ENCODE measurements around the gene RAI14.
"Not testable (repeated sequence)": the region's sequence is repeated elsewhere in the genome, so short reads cannot be mapped to it uniquely, and the experiment has no call there.

Gene RAI14

DNA sequence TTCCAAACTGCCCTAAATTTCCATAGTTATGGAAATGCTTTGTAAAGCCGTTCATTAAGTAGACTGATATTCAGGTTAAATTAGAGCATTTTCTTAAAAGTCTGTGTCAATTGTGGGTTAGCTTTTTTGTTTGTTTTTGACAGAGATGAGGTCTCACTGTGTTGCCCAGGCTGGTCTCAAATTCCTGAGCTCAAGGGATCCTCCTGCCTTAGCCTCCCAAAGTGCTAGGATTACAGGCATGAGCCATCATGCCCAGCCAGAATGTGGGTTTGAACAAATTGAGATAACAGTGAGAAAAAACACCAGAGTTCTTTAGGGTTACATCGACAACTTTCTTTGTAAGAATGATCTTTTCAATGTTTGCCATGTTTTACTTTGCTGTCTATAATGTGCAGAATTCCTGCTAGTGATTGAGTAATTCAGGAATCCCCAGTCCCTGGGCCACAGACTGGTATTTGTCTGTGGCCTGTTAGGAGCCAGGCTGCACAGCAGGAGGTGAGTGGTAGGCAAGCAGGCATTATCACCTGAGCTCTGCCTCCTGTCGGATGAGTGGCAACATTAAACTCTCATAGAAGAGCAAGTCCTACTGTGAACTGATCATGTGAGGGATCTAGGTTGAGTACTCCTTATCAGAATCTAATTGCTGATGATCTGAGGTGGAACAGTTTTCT is 80.5 kb downstream of the RAI14 start:
- FAIRE-seq, result no peak

DNA sequence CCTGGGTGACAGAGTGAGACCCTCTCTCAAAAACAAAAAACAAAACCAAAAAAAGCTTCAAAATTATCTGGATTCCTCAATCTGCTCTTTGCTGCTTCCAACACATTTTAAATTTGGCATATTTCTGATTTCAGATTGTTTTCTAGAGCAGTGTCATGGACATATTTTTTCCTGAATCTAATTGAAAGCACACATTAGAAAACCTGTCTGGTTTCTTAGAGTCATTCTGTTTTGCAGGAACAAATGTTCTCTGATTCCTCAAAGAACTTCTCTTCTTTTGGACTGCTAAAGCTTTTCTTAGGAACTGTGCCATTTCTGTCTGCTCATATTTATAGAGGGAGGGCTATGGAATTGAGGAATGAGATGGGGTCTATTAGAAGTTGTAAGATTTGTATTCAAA is 81.6 kb downstream of the RAI14 start:
- no peak for FAIRE-seq

DNA sequence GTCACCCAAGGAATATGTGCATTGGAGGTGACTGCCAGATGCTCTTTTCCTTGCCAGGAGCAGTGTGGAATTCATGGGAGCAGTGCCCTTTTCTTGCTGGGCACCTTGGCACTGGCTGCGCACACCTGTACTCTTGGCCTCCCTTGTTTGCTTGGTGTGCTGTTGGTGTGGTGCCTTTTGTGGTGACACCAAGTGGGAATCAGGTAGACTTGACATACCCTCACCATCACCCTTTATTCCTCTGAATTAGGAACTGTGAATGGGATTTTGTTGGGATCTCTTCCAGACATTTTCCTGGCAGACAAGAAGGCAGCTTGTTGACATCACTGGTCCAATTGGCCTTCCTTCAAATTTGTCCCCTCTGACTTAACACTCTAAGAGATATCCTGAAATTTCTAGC is 82.3 kb downstream of the RAI14 start:
- FAIRE-seq, result no peak

DNA sequence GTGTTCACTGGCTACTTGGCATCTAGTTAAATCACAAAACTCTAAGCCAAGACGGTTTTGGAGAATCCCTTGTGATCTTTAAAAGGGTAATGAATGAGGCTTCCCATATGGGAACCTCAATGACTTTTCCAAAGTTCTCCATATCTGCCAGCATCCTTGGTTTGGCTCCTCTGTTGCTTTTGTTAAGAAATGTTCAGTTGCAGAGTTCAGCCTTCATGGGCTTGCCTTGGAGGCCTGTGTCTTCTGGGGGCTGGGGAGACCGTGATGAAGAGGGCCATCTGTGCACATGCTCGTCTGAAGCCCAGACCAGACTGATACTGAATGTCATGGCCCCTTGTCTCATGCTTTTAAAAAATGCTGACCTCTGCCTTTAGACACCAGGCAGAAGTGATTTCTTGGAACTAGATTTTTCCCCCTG is 84.3 kb downstream of the RAI14 start:
- no peak for FAIRE-seq

DNA sequence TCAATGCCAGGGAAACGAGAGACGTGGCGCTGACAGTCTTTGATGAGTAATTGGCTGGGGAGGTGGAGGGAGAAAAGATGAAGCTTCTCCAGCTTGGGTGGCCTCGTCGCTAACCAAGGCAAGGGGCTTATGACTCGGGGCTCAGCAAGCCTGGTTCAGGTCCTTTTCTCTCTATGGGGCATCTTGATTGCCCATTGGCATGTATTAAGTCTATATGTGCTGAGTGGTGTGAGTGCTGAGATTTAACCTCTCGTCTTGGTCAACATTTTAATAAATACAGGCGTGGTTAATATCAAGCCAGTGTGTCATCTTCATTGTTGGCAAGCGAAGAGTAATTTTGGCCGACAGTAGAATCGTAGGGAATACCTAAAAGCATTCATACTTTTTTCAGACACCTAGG is 85.9 kb downstream of the RAI14 start:
- FAIRE-seq, result no peak

DNA sequence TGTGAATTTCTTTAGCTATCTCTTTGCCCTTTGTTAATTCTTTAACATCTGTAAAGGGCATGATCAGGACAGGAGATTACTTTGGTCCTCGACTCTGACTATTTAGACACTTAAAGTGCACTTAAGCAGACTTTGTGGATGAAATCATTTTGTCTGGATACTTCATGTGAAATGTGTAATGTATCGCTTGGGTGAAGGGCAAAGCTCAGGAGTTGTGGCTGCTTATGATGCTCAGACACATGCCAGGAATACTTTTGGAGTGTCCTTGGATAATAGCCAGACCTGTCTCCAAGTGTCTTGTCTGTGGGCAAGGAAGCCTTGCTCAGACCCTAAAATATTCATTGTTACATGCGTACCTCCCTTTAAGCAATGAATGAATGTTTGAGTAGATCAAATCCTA is 87.8 kb downstream of the RAI14 start:
- no peak for FAIRE-seq

DNA sequence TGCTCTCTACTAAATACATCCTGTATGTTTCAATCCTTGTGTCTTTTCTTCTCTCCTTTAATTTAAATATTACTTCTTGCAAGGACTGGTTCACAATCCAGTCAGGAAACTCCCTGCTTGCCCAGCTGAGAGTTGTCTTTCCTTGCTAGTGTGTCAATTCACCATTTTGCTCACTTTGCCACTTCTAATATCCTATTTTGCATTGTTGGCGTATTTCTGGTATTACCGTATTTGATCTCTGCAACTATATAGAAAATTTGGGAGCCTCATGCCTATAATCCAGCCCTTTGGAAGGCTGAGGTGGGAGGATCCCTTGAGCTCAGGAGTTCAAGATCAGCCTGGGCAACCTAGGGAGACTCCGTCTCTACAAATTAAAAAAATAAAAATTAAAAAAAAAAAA is 92.3 kb downstream of the RAI14 start:
- no peak for FAIRE-seq

DNA sequence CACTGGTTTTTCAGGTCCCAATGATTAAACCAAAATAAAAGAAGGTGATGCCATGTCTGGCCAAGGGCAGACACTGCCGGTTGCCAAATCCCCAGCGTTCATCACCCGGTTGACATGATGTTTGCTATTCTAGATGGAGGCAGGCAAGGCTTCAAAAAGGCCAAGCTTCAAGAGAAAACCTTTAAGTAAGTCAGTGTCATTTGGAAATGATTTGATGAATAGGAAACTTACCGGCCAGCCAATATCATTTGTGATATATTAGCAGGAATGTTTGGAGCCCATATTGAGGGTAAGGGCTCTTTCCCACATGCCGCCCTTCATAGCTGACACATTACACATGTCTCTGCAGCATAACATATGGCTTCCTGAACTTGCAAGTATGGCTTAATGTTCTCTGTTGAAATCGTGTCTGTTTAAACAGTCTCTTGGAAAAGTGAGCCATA is 93.3 kb downstream of the RAI14 start:
- no peak for FAIRE-seq

DNA sequence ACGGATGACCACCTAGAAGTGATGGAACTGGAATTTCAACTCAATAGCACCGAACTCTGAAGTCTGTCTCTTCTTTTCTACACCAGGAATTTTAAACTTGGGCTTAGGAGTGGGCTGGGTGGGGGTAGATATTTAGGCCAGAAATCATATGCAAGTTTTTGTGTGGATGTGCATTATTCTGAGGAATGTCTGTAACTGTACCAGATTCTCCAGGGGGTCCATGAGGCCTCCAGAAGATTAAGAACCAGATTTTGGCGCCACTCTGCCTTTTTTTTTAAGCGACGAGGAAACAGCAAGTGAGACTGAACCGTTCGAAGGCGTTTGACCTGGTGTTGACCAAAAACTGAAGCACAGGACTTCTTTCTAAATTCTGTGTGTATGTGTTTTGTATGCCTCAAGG is 94.1 kb downstream of the RAI14 start:
- no peak for FAIRE-seq

DNA sequence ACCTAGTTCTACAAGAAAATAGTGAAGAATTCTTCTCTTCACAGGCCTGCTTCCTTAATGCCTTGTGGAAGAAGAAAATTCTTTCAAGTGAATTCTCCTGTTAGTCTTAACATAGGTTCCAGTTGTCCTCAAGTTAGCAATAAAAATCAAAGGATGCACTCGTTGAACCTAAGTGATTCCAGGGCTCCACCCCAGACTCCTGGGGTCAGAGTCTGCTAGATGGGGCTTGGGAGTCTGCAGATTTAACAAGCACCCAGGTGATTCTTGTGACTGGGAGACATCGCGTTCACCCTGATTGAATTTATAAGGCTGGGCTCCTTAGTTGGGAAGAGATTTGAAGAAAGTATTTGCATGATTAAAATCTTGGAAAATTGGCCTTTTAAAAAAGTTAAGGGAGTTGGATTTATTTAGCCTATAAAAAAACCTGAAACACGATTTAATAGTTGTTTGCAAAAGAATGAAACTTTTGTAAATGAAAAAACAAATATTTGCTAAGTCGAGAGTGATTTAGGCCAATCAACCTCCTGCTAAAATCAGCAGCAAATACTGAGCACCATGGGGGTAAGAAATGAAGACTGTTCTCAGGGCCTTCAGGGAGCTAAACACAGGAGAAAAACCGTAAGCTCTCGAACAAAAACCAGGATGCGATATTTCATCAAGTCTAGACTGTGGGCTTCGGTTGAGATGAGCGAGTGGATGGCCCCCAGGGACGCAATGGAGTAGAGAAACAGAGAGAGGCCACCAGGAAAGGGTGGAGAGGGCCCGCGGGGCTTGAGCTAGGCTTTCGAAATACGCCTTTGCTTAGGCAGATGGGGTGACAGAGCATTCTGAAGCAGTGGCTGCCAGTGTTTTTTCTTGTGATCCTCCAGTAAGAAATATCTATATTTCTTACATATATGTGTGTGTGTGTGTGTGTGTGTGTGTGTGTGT is 95.9 kb downstream of the RAI14 start:
- no peak for FAIRE-seq

DNA sequence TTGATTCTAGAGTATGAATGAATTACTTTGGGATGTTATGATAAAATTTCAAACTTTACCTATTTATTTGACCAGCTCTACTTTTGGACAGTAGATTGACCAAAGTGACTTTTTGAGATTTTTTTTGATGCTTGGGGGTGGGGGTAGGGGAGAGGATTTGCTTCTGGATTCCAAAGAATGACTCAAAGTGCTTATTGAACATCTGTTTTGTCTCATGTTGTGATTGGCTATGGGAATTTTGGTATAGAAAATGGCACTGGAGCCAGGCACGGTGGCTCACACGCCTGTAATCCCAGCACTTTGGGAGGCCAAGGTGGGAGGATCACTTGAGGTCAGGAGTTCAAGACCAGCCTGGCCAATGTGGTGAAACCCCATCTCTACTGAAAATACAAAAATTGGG is 97.1 kb downstream of the RAI14 start:
- FAIRE-seq, result not testable (repeated sequence)

DNA sequence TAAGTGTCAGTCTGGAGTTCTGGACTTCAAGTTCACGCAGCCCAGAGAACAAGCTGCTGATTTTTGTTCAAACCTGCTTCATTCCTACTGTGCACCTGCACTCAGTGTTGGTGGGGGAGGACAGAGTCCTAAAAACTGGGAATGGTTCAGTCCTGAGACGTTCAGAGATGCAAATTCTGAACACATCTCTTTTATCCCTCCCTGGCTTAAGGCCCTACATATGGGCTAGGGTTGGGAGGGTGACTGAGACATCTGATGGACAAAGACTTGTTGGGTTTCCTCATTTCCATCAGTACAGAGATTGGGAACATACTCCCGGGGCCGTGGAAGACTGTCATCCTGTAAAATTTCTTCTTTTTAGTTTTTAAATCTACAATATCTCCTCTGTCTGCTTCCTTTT is 99.8 kb downstream of the RAI14 start:
- no peak for FAIRE-seq

DNA sequence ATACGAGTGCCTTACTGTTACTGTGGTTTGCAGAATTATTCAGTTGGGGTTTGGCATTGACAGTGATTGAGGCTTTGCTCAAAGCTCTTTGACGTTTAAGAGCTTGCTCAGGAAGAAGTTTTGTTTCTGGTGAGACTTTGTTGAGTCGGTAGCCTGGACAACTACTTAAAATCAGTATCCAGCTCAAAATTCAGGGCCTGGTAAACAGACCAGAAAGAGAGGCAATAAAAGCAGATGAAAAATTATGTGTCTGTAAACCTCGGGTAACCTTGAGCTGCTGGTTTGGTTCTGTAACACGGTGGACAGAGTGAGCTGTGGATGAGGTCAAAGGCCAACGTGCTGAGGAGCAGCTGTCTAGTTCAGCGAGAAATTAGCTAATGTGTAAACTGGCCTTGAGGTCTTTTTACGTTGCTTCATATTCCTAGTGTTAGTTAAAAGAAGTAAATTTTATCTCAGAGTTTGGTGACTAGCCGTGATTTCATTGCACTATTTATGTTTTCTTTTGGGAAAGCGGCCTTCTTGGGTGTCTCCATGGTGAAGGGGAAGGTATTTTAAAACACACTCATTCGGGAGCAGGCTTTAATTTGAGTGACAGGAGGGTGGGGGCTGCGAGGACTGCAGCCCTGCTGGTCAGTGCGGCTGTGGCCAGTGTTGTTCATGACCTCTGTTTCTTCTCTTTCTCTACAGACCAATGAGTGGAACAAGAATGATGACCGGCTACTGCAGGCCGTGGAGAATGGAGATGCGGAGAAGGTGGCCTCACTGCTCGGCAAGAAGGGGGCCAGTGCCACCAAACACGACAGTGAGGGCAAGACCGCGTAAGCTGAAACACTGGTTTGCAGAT is 100.9 kb downstream of the RAI14 start:
- FAIRE-seq, result no peak

DNA sequence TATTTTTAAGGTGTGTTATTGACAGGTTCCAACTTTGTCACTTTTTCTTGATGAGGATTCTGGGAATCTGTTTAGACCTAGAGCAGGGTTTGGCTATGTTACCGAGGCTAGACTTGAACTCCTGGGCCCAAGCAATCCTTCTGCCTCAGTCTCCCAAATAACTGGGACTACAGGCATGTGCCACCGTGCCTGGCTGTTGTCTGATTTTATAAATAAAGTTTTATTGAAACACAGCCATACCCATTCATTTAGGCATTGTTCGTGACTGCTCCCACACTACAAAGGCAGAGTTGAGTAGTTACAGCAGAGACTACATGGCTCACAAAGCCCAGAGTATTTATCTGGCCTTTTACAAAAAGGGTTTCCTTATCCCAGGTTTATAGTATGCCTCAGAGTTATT is 102.4 kb downstream of the RAI14 start:
- no peak for FAIRE-seq

DNA sequence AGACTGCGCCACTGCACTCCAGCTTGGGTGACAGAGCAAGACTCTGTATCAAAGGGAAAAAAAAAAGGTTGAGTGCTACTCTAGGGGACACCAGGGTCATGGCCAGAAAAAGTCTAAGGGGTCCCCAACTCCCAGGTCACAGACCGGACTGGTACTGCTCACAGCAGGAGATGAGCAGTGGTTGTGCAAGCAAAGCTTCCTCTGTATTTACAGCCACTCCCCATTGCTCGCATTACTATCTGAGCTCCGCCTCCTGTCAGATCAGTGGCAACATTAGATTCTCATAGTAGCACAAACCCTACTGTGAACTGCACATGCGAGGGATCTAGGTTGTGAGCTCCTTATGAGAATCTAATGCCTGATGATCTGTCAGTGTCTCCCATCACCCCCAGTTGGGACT is 103.1 kb downstream of the RAI14 start:
- not testable (repeated sequence) for FAIRE-seq

DNA sequence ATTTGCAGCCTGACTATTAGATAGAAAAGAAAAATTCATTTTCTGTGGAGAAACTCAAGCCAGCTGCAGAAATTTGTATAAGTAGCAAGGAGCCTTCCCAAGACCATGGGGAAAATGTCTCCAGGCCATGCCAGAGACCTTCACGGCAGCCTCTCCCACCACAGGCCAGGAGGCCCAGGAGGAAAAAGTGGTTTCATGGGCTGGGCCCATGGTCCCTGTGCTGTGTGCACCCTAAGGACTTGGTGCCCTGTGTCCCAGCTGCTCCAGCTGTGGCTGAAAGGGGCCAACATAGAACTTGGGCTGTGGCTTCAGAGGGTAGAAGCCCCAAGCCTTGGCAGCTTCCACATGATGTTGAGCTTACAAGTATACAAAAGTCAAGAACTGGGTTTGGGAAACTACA is 109.5 kb downstream of the RAI14 start:
- no peak for FAIRE-seq

DNA sequence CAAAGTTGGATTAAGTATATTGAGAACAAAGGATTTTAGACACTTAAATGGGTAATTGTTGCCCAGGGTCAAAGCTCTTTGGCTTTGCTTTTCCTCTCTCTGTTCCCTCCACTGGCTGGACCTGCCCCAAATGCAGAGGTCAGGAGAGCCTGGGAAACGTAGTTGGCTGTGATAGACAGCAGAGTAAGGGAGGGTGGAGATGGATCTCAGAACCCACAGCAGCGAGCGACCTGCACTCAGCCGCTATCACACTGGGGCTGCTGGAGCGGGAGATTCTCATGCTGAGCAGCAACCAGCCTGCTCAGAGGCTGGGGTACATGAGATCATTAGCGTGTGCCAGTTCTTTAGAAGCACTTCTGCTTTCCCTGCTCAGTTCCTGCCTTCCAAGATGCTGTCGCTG is 111.1 kb downstream of the RAI14 start:
- no peak for FAIRE-seq

DNA sequence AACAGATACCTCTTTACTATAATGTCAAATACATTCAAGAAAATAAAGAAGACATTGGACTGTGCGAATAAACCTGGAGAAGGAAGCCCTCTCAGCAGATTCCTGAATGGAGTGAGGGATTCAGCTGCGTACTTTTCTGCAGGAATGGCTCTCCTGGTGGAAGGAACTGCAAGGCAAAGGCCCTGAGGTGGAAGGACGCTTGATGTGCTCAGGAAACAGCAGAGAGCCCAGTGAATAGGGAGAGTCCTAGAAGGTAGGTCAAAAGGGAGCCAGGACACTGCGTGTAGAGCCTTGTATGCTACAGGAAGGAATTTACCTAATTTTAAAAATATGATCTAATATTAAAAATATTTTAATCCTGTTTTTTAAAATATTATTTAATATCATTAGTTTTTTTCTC is 114.4 kb downstream of the RAI14 start:
- FAIRE-seq, result no peak

DNA sequence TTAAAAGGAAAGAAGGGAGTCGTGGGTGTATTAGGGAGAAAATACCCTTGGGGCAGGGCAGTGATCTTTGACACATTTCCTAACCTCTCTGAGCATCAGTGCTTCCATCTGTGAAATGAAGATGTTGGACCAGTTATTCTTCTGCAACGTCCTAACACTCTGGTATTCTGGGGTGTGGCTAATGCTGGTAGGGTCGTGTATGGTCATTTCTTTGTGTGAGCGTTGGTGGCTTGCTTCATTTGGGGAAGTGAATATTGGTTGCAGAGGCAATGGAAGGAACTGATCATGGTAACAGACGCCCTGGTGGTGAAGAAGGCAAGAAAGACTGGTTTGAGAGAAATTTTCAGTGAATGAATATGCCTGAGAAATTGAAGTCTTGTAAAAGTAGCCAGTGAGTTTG is 114.9 kb downstream of the RAI14 start:
- no peak for FAIRE-seq

DNA sequence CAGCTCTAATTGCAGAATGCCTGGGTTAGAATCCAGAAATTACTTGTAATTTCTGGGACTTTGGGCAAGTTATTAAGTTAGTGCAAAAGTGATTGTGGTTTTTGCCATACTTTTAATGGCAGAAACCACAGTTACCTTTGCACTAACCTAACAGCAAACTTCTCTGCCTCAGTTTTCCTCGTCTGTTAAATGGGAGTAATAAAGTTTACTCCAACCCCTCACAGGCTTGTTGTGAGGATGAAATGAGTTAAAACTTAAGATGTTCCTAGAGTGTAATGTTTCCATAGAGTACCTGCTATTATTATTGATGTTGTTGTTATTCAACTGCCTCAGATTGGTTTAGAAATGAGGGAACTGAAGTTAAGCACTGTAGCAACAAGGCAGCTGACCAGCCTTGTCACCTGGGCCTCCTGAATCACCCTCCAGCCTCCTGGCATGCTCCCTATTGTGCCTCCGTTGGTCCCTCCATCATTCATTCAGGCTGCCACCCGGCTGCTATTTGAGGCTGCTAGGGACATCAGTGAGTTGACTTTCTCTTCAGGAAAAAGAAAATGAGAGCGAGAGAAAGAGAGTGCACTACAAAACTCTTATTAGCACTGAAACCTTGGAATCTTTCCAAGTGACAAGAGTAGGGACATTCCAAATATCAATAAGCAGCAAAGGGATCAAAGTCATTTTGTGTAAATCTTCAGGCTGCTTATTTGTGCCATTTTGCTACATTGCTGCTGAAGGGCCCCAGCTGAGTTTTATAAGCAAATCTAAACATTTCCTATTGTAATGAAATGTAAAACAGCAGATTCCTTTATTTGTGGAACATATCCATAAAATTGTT is 116.4 kb downstream of the RAI14 start:
- FAIRE-seq, result no peak

DNA sequence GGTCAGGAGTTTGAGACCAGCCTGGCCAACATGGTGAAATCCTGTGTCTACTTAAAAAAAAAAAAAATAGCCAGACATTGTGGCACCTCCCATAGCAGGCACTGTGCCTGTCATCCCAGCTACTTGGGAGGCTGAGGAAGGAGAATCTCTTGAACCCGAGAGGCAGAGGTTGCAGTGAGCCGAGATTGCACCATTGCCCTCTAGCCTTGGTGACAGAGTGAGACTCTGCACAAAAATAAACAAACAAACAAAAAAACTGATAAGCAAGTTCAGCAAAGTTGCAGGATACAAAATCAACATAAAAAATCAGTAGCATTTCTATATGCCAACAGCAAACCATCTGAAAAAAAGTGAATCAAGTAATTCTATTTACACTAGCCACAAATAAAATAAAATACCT is 118.0 kb downstream of the RAI14 start:
- no peak for FAIRE-seq

DNA sequence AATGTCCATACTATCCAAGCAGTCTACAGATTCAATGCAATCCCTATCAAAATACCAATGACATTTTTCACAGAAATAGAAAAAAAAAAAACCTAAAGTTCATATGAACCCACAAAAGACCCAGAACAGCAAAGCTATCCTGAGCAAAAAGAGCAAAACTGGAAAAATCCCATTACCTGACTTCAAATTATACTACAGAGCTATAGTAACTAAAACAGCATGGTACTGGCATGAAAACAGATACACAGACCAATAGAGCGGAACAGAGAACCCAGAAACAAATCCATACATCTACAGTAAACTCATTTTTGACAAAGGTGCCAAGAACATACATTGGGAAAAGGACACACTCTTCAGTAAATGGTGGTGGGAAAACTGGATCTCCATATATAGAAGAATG is 118.5 kb downstream of the RAI14 start:
- FAIRE-seq, result not testable (repeated sequence)

DNA sequence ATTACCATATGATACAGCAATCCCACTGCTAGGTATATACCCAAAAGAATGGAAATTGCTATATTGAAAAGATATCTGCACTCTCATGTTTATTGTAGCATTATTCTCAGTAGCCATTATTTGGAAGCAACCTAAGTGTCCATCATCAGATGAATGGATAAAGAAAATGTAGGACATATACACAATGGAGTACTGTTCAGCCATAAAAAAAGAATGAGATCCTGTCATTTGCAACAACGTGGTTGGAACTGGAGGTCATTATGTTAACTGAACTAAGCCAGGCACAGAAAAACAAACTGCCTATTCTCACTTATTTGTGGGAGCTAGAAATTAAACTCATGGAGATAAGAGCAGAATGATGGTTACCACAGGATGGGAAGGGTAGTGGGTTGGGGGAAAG is 119.8 kb downstream of the RAI14 start:
- FAIRE-seq, result no peak
